H9 (cell line): ENCODE data around the gene VTN. TPM values are rescaled to one million over a fixed set of nuclear protein-coding genes. Genes with fewer than 3 reads are reported as not detected.

Source experiments
- DNase-seq: peaks from one replicate; pipeline ENCODE4 v3.0.0-alpha.2; 2017
- H2AFZ ChIP-seq: one replicate; pipeline ENCODE4 v1.6.1; 2013; ENCODE audit warnings: mild to moderate bottlenecking, low read length, control low read depth, moderate library complexity
- H2AK5ac ChIP-seq: 2 replicates; pipeline ENCODE4 v1.6.1; 2013; ENCODE audit warnings: low read length, control low read depth, mixed read lengths; ENCODE audit not compliant: insufficient read length
- H2BK120ac ChIP-seq: one replicate; pipeline ENCODE4 v1.6.1; 2013; ENCODE audit warnings: low read depth, mild to moderate bottlenecking, low read length, control low read depth, inconsistent platforms; ENCODE audit not compliant: poor library complexity, severe bottlenecking
- H2BK12ac ChIP-seq: 2 replicates; pipeline ENCODE4 v1.6.1; 2013; ENCODE audit warnings: low read length, control low read depth, mixed read lengths, low read depth; ENCODE audit not compliant: insufficient read length
- H2BK15ac ChIP-seq: 2 replicates; pipeline ENCODE4 v1.6.1; 2013; ENCODE audit warnings: low read depth, low read length, control low read depth
- H2BK20ac ChIP-seq: one replicate; pipeline ENCODE4 v1.6.1; 2013; ENCODE audit warnings: low read depth, mild to moderate bottlenecking, low read length, control low read depth, inconsistent platforms; ENCODE audit not compliant: poor library complexity, severe bottlenecking
- H2BK5ac ChIP-seq: 2 replicates; pipeline ENCODE4 v1.6.1; 2013; ENCODE audit warnings: low read length, control low read depth, mixed read lengths; ENCODE audit not compliant: insufficient read length
- H3K14ac ChIP-seq: 2 replicates; pipeline ENCODE4 v1.6.1; 2013; ENCODE audit warnings: low read length, control low read depth; ENCODE audit not compliant: insufficient read depth
- H3K18ac ChIP-seq: 2 replicates; pipeline ENCODE4 v1.6.1; 2013; ENCODE audit warnings: low read depth, mild to moderate bottlenecking, mixed read lengths, low read length, control low read depth; ENCODE audit not compliant: insufficient read length
- H3K23ac ChIP-seq: 2 replicates; pipeline ENCODE4 v1.6.1; 2013; ENCODE audit warnings: low read length, control low read depth, mixed read lengths, low read depth; ENCODE audit not compliant: insufficient read length
- H3K23me2 ChIP-seq: 2 replicates; pipeline ENCODE4 v1.6.1; 2013; ENCODE audit warnings: low read depth, mild to moderate bottlenecking, mixed read lengths, low read length, control low read depth; ENCODE audit not compliant: insufficient read length, poor library complexity, severe bottlenecking
- H3K27ac ChIP-seq: 2 replicates; pipeline ENCODE4 v1.5.1; 2013; ENCODE audit warnings: low read length, control low read depth, mixed read lengths, low read depth; ENCODE audit not compliant: insufficient read length
- H3K27me3 ChIP-seq: 2 replicates; pipeline ENCODE4 v1.6.1; 2013; ENCODE audit warnings: low read length, control low read depth, inconsistent platforms; ENCODE audit not compliant: insufficient read depth
- H3K4ac ChIP-seq: 2 replicates; pipeline ENCODE4 v1.6.1; 2013; ENCODE audit warnings: low read depth, mild to moderate bottlenecking, control low read depth, inconsistent platforms, low read length, moderate library complexity
- H3K4me1 ChIP-seq: 2 replicates; pipeline ENCODE4 v1.6.1; 2013; ENCODE audit warnings: low read length, control low read depth, inconsistent platforms; ENCODE audit not compliant: insufficient read depth
- H3K4me2 ChIP-seq: 2 replicates; pipeline ENCODE4 v1.6.1; 2013; ENCODE audit warnings: low read length, control low read depth, mixed read lengths; ENCODE audit not compliant: insufficient read length, insufficient read depth
- H3K56ac ChIP-seq: 2 replicates; pipeline ENCODE4 v1.6.1; 2013; ENCODE audit warnings: low read depth, mild to moderate bottlenecking, mixed read lengths, low read length, control low read depth; ENCODE audit not compliant: insufficient read length
- H3K79me1 ChIP-seq: 2 replicates; pipeline ENCODE4 v1.6.1; 2013; ENCODE audit warnings: low read depth, mild to moderate bottlenecking, moderate library complexity, low read length, control low read depth, inconsistent platforms; ENCODE audit not compliant: insufficient read depth, poor library complexity, severe bottlenecking
- H3K79me2 ChIP-seq: 2 replicates; pipeline ENCODE4 v1.6.1; 2013; ENCODE audit warnings: low read length, control low read depth, inconsistent platforms; ENCODE audit not compliant: insufficient read depth
- H3K9ac ChIP-seq: 2 replicates; pipeline ENCODE4 v1.6.1; 2013; ENCODE audit warnings: low read length, control low read depth, mixed read lengths; ENCODE audit not compliant: insufficient read length; ENCODE audit errors: extremely low read depth
- H3K9me3 ChIP-seq: one replicate; pipeline ENCODE4 v1.6.1; 2013; ENCODE audit warnings: low read depth, low read length, inconsistent platforms; ENCODE audit not compliant: control insufficient read depth
- H3T11ph ChIP-seq: one replicate; pipeline ENCODE4 v1.6.1; 2013; ENCODE audit warnings: mild to moderate bottlenecking, low read length, control low read depth, inconsistent platforms
- H4K20me1 ChIP-seq: one replicate; pipeline ENCODE4 v1.6.1; 2013; ENCODE audit not compliant: control insufficient read depth, insufficient read length, insufficient read depth
- H4K5ac ChIP-seq: 2 replicates; pipeline ENCODE4 v1.6.1; 2013; ENCODE audit warnings: low read depth, mild to moderate bottlenecking, mixed read lengths, low read length, control low read depth; ENCODE audit not compliant: insufficient read length
- H4K8ac ChIP-seq: replicated peaks from 2 replicates; pipeline ENCODE4 v1.6.1; 2013; ENCODE audit warnings: low read length, control low read depth, mixed read lengths, low read depth; ENCODE audit not compliant: insufficient read length
- H4K91ac ChIP-seq: 2 replicates; pipeline ENCODE4 v1.6.1; 2013; ENCODE audit warnings: low read depth, mild to moderate bottlenecking, moderate library complexity, mixed read lengths, low read length, control low read depth; ENCODE audit not compliant: insufficient read length
- H3K27ac Mint-ChIP-seq, 3 experiments: 2 replicates in 2 of 3; 3 replicates in 1 of 3; pipeline ENCODE4 v1.8.0; 2020 to 2021; ENCODE audit warnings: mixed read lengths in 3 of 3, mild to moderate bottlenecking in 1 of 3, moderate library complexity in 1 of 3
- H3K27me3 Mint-ChIP-seq: 2 replicates; pipeline ENCODE4 v1.8.0; 2021; ENCODE audit warnings: low read depth, mild to moderate bottlenecking, moderate library complexity, mixed read lengths
- H3K36me3 Mint-ChIP-seq, 3 experiments: 2 replicates in 2 of 3; 3 replicates in 1 of 3; pipeline ENCODE4 v1.8.0; 2020 to 2021; ENCODE audit warnings: low read depth in 3 of 3, mixed read lengths in 3 of 3; ENCODE audit not compliant: insufficient read depth in 1 of 3
- H3K4me1 Mint-ChIP-seq, 2 experiments: 2 replicates each; pipeline ENCODE4 v1.8.0; 2020; ENCODE audit warnings: mixed read lengths in 2 of 2
- H3K4me3 Mint-ChIP-seq, 2 experiments: 2 replicates in 1 of 2; 3 replicates in 1 of 2; pipeline ENCODE4 v1.8.0; 2020 to 2021; ENCODE audit warnings: mild to moderate bottlenecking in 2 of 2, mixed read lengths in 2 of 2, moderate library complexity in 1 of 2
- H3K9me3 Mint-ChIP-seq, 2 experiments: 2 replicates in 1 of 2; 3 replicates in 1 of 2; pipeline ENCODE4 v1.8.0; 2020; ENCODE audit warnings: mild to moderate bottlenecking in 2 of 2, mixed read lengths in 2 of 2, moderate library complexity in 1 of 2
- WGBS: extraction: QIAGEN DNeasy Blood & Tissue Kit; methylation state at CpG from one replicate; pipeline ENCODE4 v1.1.7; 2013; ENCODE audit warnings: missing lambda C conversion rate, low lambda C conversion rate, mixed read lengths; ENCODE audit not compliant: insufficient read length; ENCODE audit errors: extremely low coverage; 5-methylcytosine and 5-hydroxymethylcytosine counted together
- total RNA-seq: library from RNA; stranded (reverse); gene quantifications from 2 replicates; pipeline ENCODE4 v1.2.1, GENCODE V29; 2021
- TF ChIP-seq, protein P1 (sequence below): fragments of 200-600 bp; sonication (generic); conservative IDR thresholded peaks from 3 replicates; pipeline ENCODE4 v1.8.0; 2021; ENCODE audit warnings: antibody characterized with exemption, mild to moderate bottlenecking

The VTN gene
- total RNA-seq, 1 experiment from 2014 or later: not detected

DNA sequence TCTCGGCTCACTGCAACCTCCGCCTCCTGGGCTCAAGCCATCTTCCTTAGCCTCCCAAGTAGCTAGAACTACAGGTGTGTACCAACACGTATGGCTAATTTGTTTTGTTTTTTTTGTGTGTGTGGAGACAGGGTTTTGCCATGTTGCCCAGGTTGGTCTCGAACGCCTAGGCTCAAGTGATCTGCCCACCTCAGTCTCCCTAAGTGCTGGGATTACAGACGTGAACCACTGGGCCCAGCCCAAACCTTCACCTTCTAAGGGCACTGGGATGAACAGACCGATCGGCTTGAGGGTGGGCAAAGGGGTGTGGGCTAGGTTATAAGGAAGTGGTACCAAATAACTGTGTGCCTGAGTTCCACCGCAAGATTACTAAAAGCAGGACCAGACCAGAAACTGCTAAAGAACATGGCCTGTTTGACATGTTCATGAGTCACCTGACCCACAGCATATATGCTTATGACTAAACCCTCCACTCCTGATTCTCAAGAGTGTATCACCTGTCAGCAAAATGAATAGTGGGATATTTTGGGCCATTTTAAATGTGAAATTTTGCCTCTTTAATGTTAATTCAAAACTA, 43.0 kb downstream of the VTN start:
- Histone ChIP-seq H3T11ph (no peak overlapping the region), H3K4me1 (no peaks in the 10 kb centered on the region), H4K5ac (no peak overlapping the region), H3K4me2 (no peak overlapping the region), H2BK12ac (no peak overlapping the region), H2BK15ac (no peak overlapping the region), H3K9me3 (no peaks in the 10 kb centered on the region), H3K23me2 (no peaks in the 10 kb centered on the region), H3K18ac (no peak overlapping the region), H3K14ac (no peak overlapping the region), H3K56ac (no peak overlapping the region), H4K91ac (no peak overlapping the region), H2AFZ (no peak overlapping the region), H3K27me3 (no peaks in the 10 kb centered on the region), H4K8ac (no peak overlapping the region), H2AK5ac (no peak overlapping the region), H2BK5ac (no peak overlapping the region), H3K79me2 (peaks cover 28% of the 10 kb centered on the region; the same call in 1 of the 2 replicates), H2BK120ac (no peak overlapping the region), H4K20me1 (peaks cover 3% of the 10 kb centered on the region), H3K27ac (no peak overlapping the region), H2BK20ac (no peak overlapping the region), H3K4ac (no peak overlapping the region), H3K23ac (no peak overlapping the region), H3K79me1 (peaks cover 9% of the 10 kb centered on the region), H3K9ac (no peak overlapping the region)
- TF ChIP-seq, protein P1, sequence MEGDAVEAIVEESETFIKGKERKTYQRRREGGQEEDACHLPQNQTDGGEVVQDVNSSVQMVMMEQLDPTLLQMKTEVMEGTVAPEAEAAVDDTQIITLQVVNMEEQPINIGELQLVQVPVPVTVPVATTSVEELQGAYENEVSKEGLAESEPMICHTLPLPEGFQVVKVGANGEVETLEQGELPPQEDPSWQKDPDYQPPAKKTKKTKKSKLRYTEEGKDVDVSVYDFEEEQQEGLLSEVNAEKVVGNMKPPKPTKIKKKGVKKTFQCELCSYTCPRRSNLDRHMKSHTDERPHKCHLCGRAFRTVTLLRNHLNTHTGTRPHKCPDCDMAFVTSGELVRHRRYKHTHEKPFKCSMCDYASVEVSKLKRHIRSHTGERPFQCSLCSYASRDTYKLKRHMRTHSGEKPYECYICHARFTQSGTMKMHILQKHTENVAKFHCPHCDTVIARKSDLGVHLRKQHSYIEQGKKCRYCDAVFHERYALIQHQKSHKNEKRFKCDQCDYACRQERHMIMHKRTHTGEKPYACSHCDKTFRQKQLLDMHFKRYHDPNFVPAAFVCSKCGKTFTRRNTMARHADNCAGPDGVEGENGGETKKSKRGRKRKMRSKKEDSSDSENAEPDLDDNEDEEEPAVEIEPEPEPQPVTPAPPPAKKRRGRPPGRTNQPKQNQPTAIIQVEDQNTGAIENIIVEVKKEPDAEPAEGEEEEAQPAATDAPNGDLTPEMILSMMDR: no peak
- H3K4me3 Mint-ChIP-seq: no peak overlapping the region
- no peaks in the 10 kb centered on the region for H3K9me3 Mint-ChIP-seq
- no peak overlapping the region for H3K27ac Mint-ChIP-seq
- H3K27me3 Mint-ChIP-seq: no peaks in the 10 kb centered on the region
- WGBS: no CpG with 5 or more reads among the region's 9 CpGs
- peaks cover 9 to 11% of the 10 kb centered on the region in 2 experiments for H3K4me1 Mint-ChIP-seq
- H3K36me3 Mint-ChIP-seq: peaks cover 22 to 49% (median 44%) of the 10 kb centered on the region in 3 experiments; a peak in 6 of 7 replicates
- peak; percentile 18 for DNase-seq
